DMS153 treated with DMSO at 0.1 percent for 48 hours (cell line): ENCODE results near the gene PTBP3.

ENCODE experiments used
- DNase-seq: peaks from one replicate; lab custom pipeline; 2025; ENCODE audit not compliant: unreplicated experiment; lab: John Stamatoyannopoulos, UW

PTBP3 gene

GRCh38 chr9:112361601-112362000 lies 28.2 kb upstream of the PTBP3 start:
- DNase-seq, result peak; percentile 54

GRCh38 chr9:112360047-112360804 lies 26.8 kb upstream of the PTBP3 start:
- no peak for DNase-seq

- no peak for DNase-seq
Observed at GRCh38 chr9:112355427-112355897, 22.0 kb upstream of the PTBP3 start.

GRCh38 chr9:112354081-112354743 lies 20.8 kb upstream of the PTBP3 start:
- DNase-seq, result no peak

- DNase-seq, result no peak
Observed at GRCh38 chr9:112352209-112352608, 18.8 kb upstream of the PTBP3 start.

GRCh38 chr9:112351184-112351583 lies 17.8 kb upstream of the PTBP3 start:
- DNase-seq, result no peak

GRCh38 chr9:112349008-112349333 lies 15.6 kb upstream of the PTBP3 start:
- no peak for DNase-seq

GRCh38 chr9:112348257-112349007 lies 15.0 kb upstream of the PTBP3 start:
- DNase-seq, result peak; percentile 46

- DNase-seq, result no peak
Observed at GRCh38 chr9:112341730-112342129, 8.3 kb upstream of the PTBP3 start.

- no peak for DNase-seq
Observed at GRCh38 chr9:112339886-112340285, 6.5 kb upstream of the PTBP3 start.

- no peak for DNase-seq
Observed at GRCh38 chr9:112338561-112338960, 5.1 kb upstream of the PTBP3 start.

- no peak for DNase-seq
Observed at GRCh38 chr9:112337547-112337946, 4.1 kb upstream of the PTBP3 start.

GRCh38 chr9:112334432-112334841 lies 1.0 kb upstream of the PTBP3 start:
- DNase-seq, result peak; percentile 67

- peak; percentile 78 for DNase-seq
Observed at GRCh38 chr9:112333639-112334431, 416 bp upstream of the PTBP3 start.

- DNase-seq, result no peak
Observed at GRCh38 chr9:112332674-112332976, 794 bp downstream of the PTBP3 start.

GRCh38 chr9:112332214-112332613 lies 1.2 kb downstream of the PTBP3 start:
- DNase-seq, result no peak

- DNase-seq, result no peak
Observed at GRCh38 chr9:112331674-112331952, 1.8 kb downstream of the PTBP3 start.

- DNase-seq, result no peak
Observed at GRCh38 chr9:112328545-112328944, 4.9 kb downstream of the PTBP3 start.

GRCh38 chr9:112327718-112328450 lies 5.5 kb downstream of the PTBP3 start:
- no peak for DNase-seq

GRCh38 chr9:112326194-112326593 lies 7.2 kb downstream of the PTBP3 start:
- no peak for DNase-seq

GRCh38 chr9:112325600-112325999 lies 7.8 kb downstream of the PTBP3 start:
- DNase-seq, result no peak
